HG03196 (cell line): ENCODE measurements around the gene ZNG1C.
"Not testable (repeated sequence)": the region's sequence is repeated elsewhere in the genome, so short reads cannot be mapped to it uniquely, and the experiment has no call there.

ENCODE experiments used
- ATAC-seq: cut with Tn5 transposase; IDR thresholded peaks from one replicate; pipeline ENCODE4 v1.9.1; 2021; ENCODE audit not compliant: unreplicated experiment

ZNG1C gene

DNA sequence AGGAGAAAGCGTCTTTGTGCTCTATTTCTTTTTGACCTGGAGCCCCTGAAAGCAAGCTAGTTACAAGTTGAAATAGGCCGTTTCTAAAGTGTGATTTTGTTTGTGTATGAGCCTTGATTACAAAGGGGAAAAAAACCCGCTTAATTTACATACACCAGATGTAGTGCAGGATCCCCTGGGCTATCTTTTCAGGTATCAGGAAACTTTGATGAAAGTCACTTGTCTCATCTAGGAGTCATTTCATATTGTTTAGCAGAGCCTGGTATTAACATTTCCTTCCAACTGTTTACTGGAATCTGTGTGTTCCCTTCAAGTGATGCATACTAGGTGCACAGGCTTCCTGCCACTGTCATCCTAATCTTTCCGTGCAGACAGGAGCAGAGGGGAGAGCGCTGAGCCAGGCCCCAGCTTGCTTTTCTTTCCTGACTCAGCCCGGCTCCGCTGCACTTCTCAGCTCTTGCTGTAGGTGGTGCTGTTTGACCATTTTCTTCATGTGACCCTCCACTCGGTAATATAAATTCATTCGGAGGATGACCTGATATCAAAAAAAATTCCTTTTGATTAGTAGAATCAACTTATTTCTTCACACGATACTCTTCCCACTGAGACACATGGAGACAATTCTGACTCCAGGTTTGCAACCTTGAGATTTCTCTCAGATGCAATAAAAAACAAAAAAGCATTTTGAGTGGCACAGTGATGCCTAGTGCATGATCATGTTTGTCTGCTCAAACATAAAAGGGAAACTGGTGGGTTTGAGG lies 100.7 kb downstream of the ZNG1C start:
- ATAC-seq = peak; percentile 74

- not testable (repeated sequence) for ATAC-seq
These were observed 101.5 kb downstream of the ZNG1C start for GRCh38 chr9:68343242-68343641.

DNA sequence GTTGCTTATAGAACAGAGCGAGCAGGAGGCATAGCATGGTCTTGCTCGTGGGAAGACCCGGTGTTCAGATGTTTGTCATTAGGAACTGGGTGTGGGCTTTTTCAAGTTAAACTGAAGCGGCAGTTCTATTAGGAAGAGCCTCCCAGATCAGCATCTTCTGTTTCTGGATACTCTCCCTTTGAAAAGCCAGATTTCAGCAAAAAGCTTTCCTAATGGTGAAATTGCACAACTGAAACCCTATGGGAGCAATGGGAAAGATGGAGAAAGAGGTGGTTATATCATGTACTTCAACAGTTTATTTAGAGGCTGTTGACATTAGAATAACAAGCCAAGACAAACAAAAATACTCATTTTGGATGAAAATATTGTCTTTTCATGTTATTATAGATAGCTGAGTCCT lies 102.2 kb downstream of the ZNG1C start:
- ATAC-seq = not testable (repeated sequence)
